OCI-LY3 (cell line): ENCODE data around the gene CHST12.

Source experiments
- EZH2phosphoT487 ChIP-seq: fragments of 200-600 bp; shearing (Covaris generic); IDR thresholded peaks from 2 replicates; pipeline ENCODE4 v1.6.1; 2018; ENCODE audit warnings: antibody characterized with exemption, mixed run types, low read depth
- TF ChIP-seq, protein P1 (sequence below): fragments of 200-600, 300-600 bp; sonication (generic); IDR thresholded peaks from 2 replicates; pipeline ENCODE4 v1.5.1; 2014; ENCODE audit warnings: antibody characterized with exemption, low read length, low read depth

DNA sequence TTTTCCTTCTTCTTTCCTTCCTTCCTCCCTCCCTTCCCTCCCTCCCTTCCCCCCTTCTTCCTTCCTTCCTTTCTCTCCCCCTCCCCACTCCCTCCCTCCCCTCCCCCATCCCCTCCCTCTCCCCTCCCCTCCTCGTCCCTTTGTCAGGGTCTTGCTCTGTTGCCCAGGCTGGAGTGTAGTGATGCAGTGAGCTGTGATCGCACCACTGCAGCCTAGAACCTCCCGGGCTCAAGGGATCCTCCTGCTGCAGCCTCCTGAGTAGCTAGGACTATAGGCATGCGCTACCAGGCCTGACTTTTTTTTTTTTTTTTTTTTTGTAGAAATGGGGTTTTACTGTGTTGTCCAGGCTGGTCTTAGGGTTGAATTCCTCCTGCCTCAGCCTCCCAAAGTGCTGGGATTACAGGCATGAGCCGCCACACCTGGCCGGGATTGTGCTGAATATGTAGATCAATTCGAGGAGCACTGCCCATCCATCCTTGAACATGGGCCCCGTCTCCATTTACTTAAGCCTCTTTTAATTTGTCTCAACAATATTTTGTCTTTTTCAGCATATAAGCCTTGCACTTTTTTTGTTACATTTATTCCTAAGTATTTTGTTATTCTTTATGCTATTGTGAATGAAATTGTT lies 49.3 kb downstream of the CHST12 start:
- TF ChIP-seq, protein P1, sequence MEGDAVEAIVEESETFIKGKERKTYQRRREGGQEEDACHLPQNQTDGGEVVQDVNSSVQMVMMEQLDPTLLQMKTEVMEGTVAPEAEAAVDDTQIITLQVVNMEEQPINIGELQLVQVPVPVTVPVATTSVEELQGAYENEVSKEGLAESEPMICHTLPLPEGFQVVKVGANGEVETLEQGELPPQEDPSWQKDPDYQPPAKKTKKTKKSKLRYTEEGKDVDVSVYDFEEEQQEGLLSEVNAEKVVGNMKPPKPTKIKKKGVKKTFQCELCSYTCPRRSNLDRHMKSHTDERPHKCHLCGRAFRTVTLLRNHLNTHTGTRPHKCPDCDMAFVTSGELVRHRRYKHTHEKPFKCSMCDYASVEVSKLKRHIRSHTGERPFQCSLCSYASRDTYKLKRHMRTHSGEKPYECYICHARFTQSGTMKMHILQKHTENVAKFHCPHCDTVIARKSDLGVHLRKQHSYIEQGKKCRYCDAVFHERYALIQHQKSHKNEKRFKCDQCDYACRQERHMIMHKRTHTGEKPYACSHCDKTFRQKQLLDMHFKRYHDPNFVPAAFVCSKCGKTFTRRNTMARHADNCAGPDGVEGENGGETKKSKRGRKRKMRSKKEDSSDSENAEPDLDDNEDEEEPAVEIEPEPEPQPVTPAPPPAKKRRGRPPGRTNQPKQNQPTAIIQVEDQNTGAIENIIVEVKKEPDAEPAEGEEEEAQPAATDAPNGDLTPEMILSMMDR: no peak
- TF ChIP-seq EZH2phosphoT487: no peak
